Lower lobe of right lung (tissue), 2 donors: ENCODE measurements around the gene PARVG. TPM values are rescaled to one million over a fixed set of nuclear protein-coding genes. Genes with fewer than 3 reads are reported as not detected.

Experiments
- ATAC-seq, 2 donors: fragments of 200-7000 bp; cut with Tn5 transposase; one replicate each; pipeline ENCODE4 v1.9.1; 2020 to 2022; ENCODE audit warnings: mild to moderate bottlenecking in 2 of 2, moderate library complexity in 2 of 2
- DNase-seq: peaks from one replicate; pipeline ENCODE4 v3.0.0-alpha.2; 2020
- H3K27ac ChIP-seq: fragments of 200-600 bp; one replicate; pipeline ENCODE4 v1.8.0; 2022
- H3K27me3 ChIP-seq: fragments of 200-600 bp; one replicate; pipeline ENCODE4 v1.8.0; 2022; ENCODE audit warnings: low read depth
- H3K36me3 ChIP-seq: fragments of 200-600 bp; one replicate; pipeline ENCODE4 v1.8.0; 2022; ENCODE audit warnings: mild to moderate bottlenecking
- H3K4me1 ChIP-seq: fragments of 200-600 bp; one replicate; pipeline ENCODE4 v1.8.0; 2022
- H3K4me3 ChIP-seq: fragments of 200-600 bp; one replicate; pipeline ENCODE4 v1.8.0; 2022; ENCODE audit warnings: mild to moderate bottlenecking
- H3K9me3 ChIP-seq: fragments of 200-600 bp; one replicate; pipeline ENCODE4 v1.8.0; 2022
- CTCF ChIP-seq: fragments of 200-600 bp; IDR thresholded peaks from one replicate; pipeline ENCODE4 v1.8.0; 2022; ENCODE audit warnings: antibody characterized with exemption, mild to moderate bottlenecking
- intact Hi-C: fragments of 100-400 bp; cut with DNase I; formaldehyde crosslinking; loops from one replicate; pipeline ENCODE4 v1.11.0; 2022
- total RNA-seq: library from RNA; stranded (reverse); fragmentation: NEBNext Ultra II Directional; extraction: Animal tissue kit (Norgen Biotek cat#: 25700); gene quantifications from one replicate; pipeline ENCODE4 v1.2.1, GENCODE V29; 2021
- donor health status: DM: no; HTN: yes; CAD: no; lungs with severe emphysema.

The PARVG gene
- total RNA-seq, 1 donor from 2014 or later, result 96.2 TPM

GRCh38 chr22:44188316-44188715 is 7.6 kb downstream of the PARVG start:
- no peak for TF ChIP-seq CTCF
- no peak overlapping the region for H3K27ac ChIP-seq
- peaks cover 4% of the 10 kb centered on the region for H3K36me3 ChIP-seq
- DNase-seq (no peak), ATAC-seq (no peak)
- no peaks in the 10 kb centered on the region for H3K9me3 ChIP-seq
- no peak overlapping the region for H3K4me3 ChIP-seq
- peaks cover 5% of the 10 kb centered on the region for H3K27me3 ChIP-seq
- intact Hi-C loops, result no loop called here
- H3K4me1 ChIP-seq, result no peaks in the 10 kb centered on the region

- Histone ChIP-seq H3K27me3 (peaks cover 5% of the 10 kb centered on the region), H3K9me3 (no peaks in the 10 kb centered on the region), H3K4me3 (no peak overlapping the region), H3K27ac (no peak overlapping the region), H3K4me1 (no peaks in the 10 kb centered on the region), H3K36me3 (peaks cover 4% of the 10 kb centered on the region)
- TF ChIP-seq CTCF, result no peak
- DNase-seq (no peak), ATAC-seq (no peak)
- intact Hi-C loops, result no loop called here
These were observed 8.4 kb downstream of the PARVG start for GRCh38 chr22:44188986-44189630.

- no peak for TF ChIP-seq CTCF
These were observed 9.8 kb downstream of the PARVG start for GRCh38 chr22:44190381-44190976.

GRCh38 chr22:44191036-44191454 is 10.3 kb downstream of the PARVG start:
- ATAC-seq (no peak), DNase-seq (no peak)
- no peaks in the 10 kb centered on the region for H3K9me3 ChIP-seq
- no peaks in the 10 kb centered on the region for H3K4me1 ChIP-seq
- intact Hi-C loops, result no loop called here
- peaks cover under 1% of the 10 kb centered on the region for H3K36me3 ChIP-seq
- H3K4me3 ChIP-seq, result no peak overlapping the region
- H3K27ac ChIP-seq, result no peak overlapping the region
- no peak for TF ChIP-seq CTCF
- peaks cover 5% of the 10 kb centered on the region for H3K27me3 ChIP-seq

More at GRCh38 chr22:44190381-44190976, 9.8 kb downstream of the PARVG start:
- intact Hi-C loops, result no loop called here
- no peak overlapping the region for H3K27ac ChIP-seq
- no peak for DNase-seq
- H3K36me3 ChIP-seq, result peaks cover 4% of the 10 kb centered on the region
- peaks cover 5% of the 10 kb centered on the region for H3K27me3 ChIP-seq
- H3K9me3 ChIP-seq, result no peaks in the 10 kb centered on the region
- no peak for ATAC-seq
- no peaks in the 10 kb centered on the region for H3K4me1 ChIP-seq
- H3K4me3 ChIP-seq, result no peak overlapping the region

- ATAC-seq (peak; percentile 34 to 69), DNase-seq (peak; percentile 72)
These were observed 11.5 kb downstream of the PARVG start for GRCh38 chr22:44192098-44192815.

More at GRCh38 chr22:44192098-44192815, 11.5 kb downstream of the PARVG start:
- Histone ChIP-seq H3K9me3 (no peaks in the 10 kb centered on the region), H3K36me3 (no peaks in the 10 kb centered on the region), H3K4me3 (no peak overlapping the region), H3K4me1 (no peaks in the 10 kb centered on the region), H3K27ac (no peak overlapping the region), H3K27me3 (peaks cover 10% of the 10 kb centered on the region)
- intact Hi-C loops, result no loop called here
- TF ChIP-seq CTCF, result no peak
